NCI-H345 (cell line): Measurements from ENCODE around the gene ILRUN.
"Not testable (repeated sequence)": the region's sequence is repeated elsewhere in the genome, so short reads cannot be mapped to it uniquely, and the experiment has no call there.

Experiments
- DNase-seq: peaks from one replicate; lab custom pipeline; 2025; lab: John Stamatoyannopoulos, UW

ILRUN gene

GRCh38 chr6:34664256-34664971 is 32.2 kb downstream of the ILRUN start:
- DNase-seq = no peak

GRCh38 chr6:34663831-34664255 is 32.7 kb downstream of the ILRUN start:
- no peak for DNase-seq

- DNase-seq = no peak
Measured at GRCh38 chr6:34663371-34663770, 33.2 kb downstream of the ILRUN start.

GRCh38 chr6:34661357-34661756 is 35.2 kb downstream of the ILRUN start:
- no peak for DNase-seq

GRCh38 chr6:34658605-34659265 is 37.8 kb downstream of the ILRUN start:
- no peak for DNase-seq

- not testable (repeated sequence) for DNase-seq
Measured at GRCh38 chr6:34657979-34658480, 38.5 kb downstream of the ILRUN start.

- DNase-seq = peak; percentile 18
Measured at GRCh38 chr6:34657307-34657978, 39.1 kb downstream of the ILRUN start.

- peak; percentile 18 for DNase-seq
Measured at GRCh38 chr6:34657037-34657306, 39.6 kb downstream of the ILRUN start.

GRCh38 chr6:34656378-34657036 is 40.1 kb downstream of the ILRUN start:
- peak; percentile 52 for DNase-seq

- DNase-seq = not testable (repeated sequence)
Measured at GRCh38 chr6:34655876-34656377, 40.6 kb downstream of the ILRUN start.

- DNase-seq = no peak
Measured at GRCh38 chr6:34654061-34654710, 42.4 kb downstream of the ILRUN start.

GRCh38 chr6:34652263-34652662 is 44.3 kb downstream of the ILRUN start:
- no peak for DNase-seq

- no peak for DNase-seq
Measured at GRCh38 chr6:34650823-34651222, 45.7 kb downstream of the ILRUN start.

GRCh38 chr6:34650232-34650631 is 46.3 kb downstream of the ILRUN start:
- not testable (repeated sequence) for DNase-seq

GRCh38 chr6:34648806-34649205 is 47.8 kb downstream of the ILRUN start:
- no peak for DNase-seq
